Natural killer cell (primary cell): Measurements from ENCODE around the gene PLPPR2. TPM values are rescaled to one million over a fixed set of nuclear protein-coding genes. Genes with fewer than 3 reads are reported as not detected.

Experiments
- ATAC-seq, 3 donors: fragments of 150-1000 bp in 2 of 3; fragments of 200-7000 bp in 1 of 3; cut with Tn5 transposase; 1 replicate in 1 of 3; 2 replicates in 2 of 3; pipeline ENCODE4 v1.10.0; 2021; ENCODE audit warnings: mild to moderate bottlenecking in 2 of 3, moderate library complexity in 2 of 3
- DNase-seq, 2 donors: peaks; one replicate each; pipeline versions ENCODE4 v3.0.0 to v3.0.0-alpha.2; 2013 to 2021; ENCODE audit warnings: mixed read lengths in 1 of 2
- H3K27ac ChIP-seq: one replicate; pipeline ENCODE4 v1.5.1; 2013; ENCODE audit warnings: mild to moderate bottlenecking, low read length
- H3K27me3 ChIP-seq: one replicate; pipeline ENCODE4 v1.6.1; 2013; ENCODE audit warnings: low read length; ENCODE audit not compliant: control insufficient read depth, insufficient read depth
- H3K36me3 ChIP-seq: one replicate; pipeline ENCODE4 v1.6.1; 2013; ENCODE audit warnings: low read length; ENCODE audit not compliant: control insufficient read depth, insufficient read depth
- H3K4me1 ChIP-seq: one replicate; pipeline ENCODE4 v1.6.1; 2013; ENCODE audit warnings: low read length; ENCODE audit not compliant: control insufficient read depth, insufficient read depth
- H3K4me3 ChIP-seq: one replicate; pipeline ENCODE4 v1.5.1; 2013; ENCODE audit warnings: low read length
- H3K9me3 ChIP-seq: one replicate; pipeline ENCODE4 v1.6.1; 2013; ENCODE audit warnings: low read length; ENCODE audit not compliant: control insufficient read depth, insufficient read depth
- H3K27ac Mint-ChIP-seq, 2 donors: one replicate each; pipeline ENCODE4 v1.8.0; 2022; ENCODE audit warnings: mild to moderate bottlenecking in 2 of 2, mixed read lengths in 2 of 2, moderate library complexity in 1 of 2
- H3K27me3 Mint-ChIP-seq, 2 donors: one replicate each; pipeline ENCODE4 v1.8.0; 2022; ENCODE audit warnings: low read depth in 2 of 2, mixed read lengths in 2 of 2
- H3K36me3 Mint-ChIP-seq: one replicate; pipeline ENCODE4 v1.8.0; 2022; ENCODE audit warnings: mixed read lengths
- H3K4me1 Mint-ChIP-seq, 2 donors: one replicate each; pipeline ENCODE4 v1.8.0; 2022; ENCODE audit warnings: mixed read lengths in 2 of 2
- H3K4me3 Mint-ChIP-seq: one replicate; pipeline ENCODE4 v1.8.0; 2022; ENCODE audit warnings: mild to moderate bottlenecking, moderate library complexity, mixed read lengths
- H3K9me3 Mint-ChIP-seq, 2 donors: one replicate each; pipeline ENCODE4 v1.8.0; 2022; ENCODE audit warnings: mixed read lengths in 2 of 2
- WGBS: methylation state at CpG from one replicate; pipeline ENCODE4 v1.1.7; 2013; ENCODE audit warnings: missing lambda C conversion rate; ENCODE audit not compliant: insufficient coverage; 5-methylcytosine and 5-hydroxymethylcytosine counted together
- intact Hi-C: fragments of 100-400 bp; cut with micrococcal nuclease; formaldehyde crosslinking; loops from one replicate; pipeline ENCODE4 v1.14.2; 2022
- total RNA-seq, 4 donors: library from RNA; stranded (reverse); fragments of 120-200 nt in 1 of 4; gene quantifications; one replicate each; pipeline versions ENCODE4 v1.2.3 to v1.2.4, GENCODE V29; 2013 to 2022
- TF ChIP-seq, protein P1 (sequence below): fragments of 200-600 bp; IDR thresholded peaks from one replicate; pipeline ENCODE4 v1.8.0; 2022; ENCODE audit warnings: antibody characterized with exemption

PLPPR2 gene
- total RNA-seq, 3 donors from 2014 or later (not counting 1 experiment from before 2014, with no cell fraction given) = 13.3 to 21.1 (median 16.1) TPM

DNA sequence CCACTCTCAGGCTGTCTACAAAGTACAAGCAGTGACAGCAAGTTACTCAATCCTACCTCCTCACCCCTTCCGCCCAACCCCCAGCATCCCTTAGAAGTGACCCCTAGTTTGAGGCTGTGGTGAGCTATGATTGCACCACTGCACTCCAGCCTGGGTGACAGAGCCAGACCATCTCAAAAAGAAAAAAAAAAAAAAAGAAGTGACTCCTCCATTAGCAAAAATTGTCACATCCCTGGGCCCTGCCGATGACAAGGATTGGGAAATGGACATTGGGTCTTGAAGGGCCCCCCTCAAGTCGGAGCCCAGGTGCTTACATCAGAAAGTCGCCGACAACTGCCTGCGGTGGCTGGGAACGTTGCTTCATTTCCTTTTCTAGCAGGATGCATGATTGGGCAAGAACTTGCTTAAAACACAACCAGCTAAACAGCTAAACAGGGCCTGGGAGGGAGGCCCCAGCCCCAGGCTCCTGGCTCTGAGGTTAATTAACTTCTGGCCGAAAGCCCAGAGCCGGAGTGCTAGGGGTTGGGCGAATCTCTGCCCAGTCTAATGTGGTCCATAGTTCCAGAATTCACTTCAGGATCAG is 31.1 kb upstream of the PLPPR2 start:
- H3K4me3 ChIP-seq = no peak overlapping the region
- no peaks in the 10 kb centered on the region for H3K27me3 ChIP-seq
- Mint-ChIP-seq H3K4me3 (peak overlapping the region; percentile 64), H3K4me1 (peaks cover 25 to 26% of the 10 kb centered on the region in 2 donors), H3K36me3 (no peaks in the 10 kb centered on the region), H3K27ac (peak overlapping the region; percentile 88 to 90), H3K27me3 (no peaks in the 10 kb centered on the region), H3K9me3 (no peaks in the 10 kb centered on the region)
- H3K36me3 ChIP-seq = no peaks in the 10 kb centered on the region
- TF ChIP-seq, protein P1, sequence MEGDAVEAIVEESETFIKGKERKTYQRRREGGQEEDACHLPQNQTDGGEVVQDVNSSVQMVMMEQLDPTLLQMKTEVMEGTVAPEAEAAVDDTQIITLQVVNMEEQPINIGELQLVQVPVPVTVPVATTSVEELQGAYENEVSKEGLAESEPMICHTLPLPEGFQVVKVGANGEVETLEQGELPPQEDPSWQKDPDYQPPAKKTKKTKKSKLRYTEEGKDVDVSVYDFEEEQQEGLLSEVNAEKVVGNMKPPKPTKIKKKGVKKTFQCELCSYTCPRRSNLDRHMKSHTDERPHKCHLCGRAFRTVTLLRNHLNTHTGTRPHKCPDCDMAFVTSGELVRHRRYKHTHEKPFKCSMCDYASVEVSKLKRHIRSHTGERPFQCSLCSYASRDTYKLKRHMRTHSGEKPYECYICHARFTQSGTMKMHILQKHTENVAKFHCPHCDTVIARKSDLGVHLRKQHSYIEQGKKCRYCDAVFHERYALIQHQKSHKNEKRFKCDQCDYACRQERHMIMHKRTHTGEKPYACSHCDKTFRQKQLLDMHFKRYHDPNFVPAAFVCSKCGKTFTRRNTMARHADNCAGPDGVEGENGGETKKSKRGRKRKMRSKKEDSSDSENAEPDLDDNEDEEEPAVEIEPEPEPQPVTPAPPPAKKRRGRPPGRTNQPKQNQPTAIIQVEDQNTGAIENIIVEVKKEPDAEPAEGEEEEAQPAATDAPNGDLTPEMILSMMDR = no peak
- peak; percentile 44 to 60 for DNase-seq
- peak overlapping the region; percentile 82 for H3K27ac ChIP-seq
- peaks cover 21% of the 10 kb centered on the region for H3K4me1 ChIP-seq
- intact Hi-C loops = no loop called here
- peak; percentile 77 to 88 (median 87) for ATAC-seq
- no peaks in the 10 kb centered on the region for H3K9me3 ChIP-seq
- 10% methylated on average over 10 of the region's 10 CpGs for WGBS

DNA sequence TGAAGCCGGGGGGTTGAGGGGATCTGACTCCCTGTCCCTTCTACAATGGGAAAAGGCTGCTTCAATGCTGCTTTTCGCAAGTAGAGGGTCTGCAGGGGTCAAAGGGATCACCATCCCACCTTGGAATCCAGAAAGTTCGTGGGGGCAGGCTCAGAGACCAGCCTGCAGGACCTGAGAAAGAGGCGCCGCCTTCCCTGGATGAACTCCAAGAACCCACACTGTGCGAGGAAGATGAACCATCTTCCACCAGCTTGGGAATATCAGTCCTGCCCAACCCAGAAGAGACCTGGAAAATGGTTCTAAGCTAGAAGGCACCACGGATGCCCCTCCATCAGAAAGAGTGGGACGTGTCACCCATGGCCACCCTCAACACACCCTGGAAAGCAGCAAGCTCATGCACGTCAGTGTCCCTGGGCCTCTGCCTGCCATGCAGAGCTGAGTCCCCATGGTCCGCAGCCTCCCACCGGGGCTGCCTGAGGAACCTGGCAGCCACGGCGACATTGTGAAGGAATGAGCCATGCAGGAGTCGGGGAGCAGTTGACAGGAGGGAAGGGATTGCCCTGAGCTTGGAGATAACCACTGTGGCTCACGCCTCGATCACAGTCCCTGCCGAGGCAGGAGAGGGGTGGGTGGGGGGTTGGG is 30.4 kb upstream of the PLPPR2 start:
- H3K27me3 ChIP-seq = no peaks in the 10 kb centered on the region
- ATAC-seq = no peak
- no peak overlapping the region for H3K4me3 ChIP-seq
- H3K9me3 Mint-ChIP-seq = no peaks in the 10 kb centered on the region
- H3K9me3 ChIP-seq = no peaks in the 10 kb centered on the region
- H3K27ac ChIP-seq = peak overlapping the region; percentile 82
- DNase-seq = no peak
- 81% methylated on average over 17 of the region's 17 CpGs for WGBS
- H3K27me3 Mint-ChIP-seq = no peaks in the 10 kb centered on the region
- H3K36me3 Mint-ChIP-seq = no peaks in the 10 kb centered on the region
- H3K4me1 ChIP-seq = peaks cover 21% of the 10 kb centered on the region
- H3K4me3 Mint-ChIP-seq = no peak overlapping the region
- no peaks in the 10 kb centered on the region for H3K36me3 ChIP-seq
- TF ChIP-seq, protein P1 = no peak
- intact Hi-C loops = no loop called here
- peak overlapping the region; percentile 88 to 90 for H3K27ac Mint-ChIP-seq
- peaks cover 25 to 26% of the 10 kb centered on the region in 2 donors for H3K4me1 Mint-ChIP-seq

DNA sequence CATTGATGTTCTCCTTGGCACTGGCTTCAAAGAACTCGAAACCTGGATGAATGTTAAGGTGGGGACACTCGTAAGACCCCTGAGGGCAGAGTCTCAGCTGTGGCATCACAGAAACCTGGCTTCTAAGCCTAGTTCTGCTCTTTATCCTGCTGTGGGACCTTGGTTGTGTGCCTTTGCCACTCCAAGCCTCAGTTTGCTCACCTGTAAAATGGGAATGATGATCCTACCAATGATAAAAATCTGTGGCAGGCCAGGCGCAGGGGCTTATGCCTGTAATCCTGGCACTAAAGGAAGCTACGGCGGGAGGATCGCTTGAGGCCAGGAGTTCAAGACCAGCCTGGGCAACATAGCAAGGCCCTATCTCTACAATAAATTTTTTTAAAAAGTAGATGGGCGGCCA is 29.7 kb upstream of the PLPPR2 start:
- H3K36me3 ChIP-seq = no peaks in the 10 kb centered on the region
- H3K27ac Mint-ChIP-seq = peak overlapping the region in 1 of 2 donors; percentile 90
- ATAC-seq = no peak
- intact Hi-C loops = no loop called here
- peaks cover 21% of the 10 kb centered on the region for H3K4me1 ChIP-seq
- TF ChIP-seq, protein P1 = no peak
- WGBS = 98% methylated on average over 7 of the region's 7 CpGs
- H3K36me3 Mint-ChIP-seq = no peaks in the 10 kb centered on the region
- H3K4me3 ChIP-seq = no peak overlapping the region
- H3K27me3 ChIP-seq = no peaks in the 10 kb centered on the region
- no peak for DNase-seq
- no peak overlapping the region for H3K4me3 Mint-ChIP-seq
- no peaks in the 10 kb centered on the region for H3K27me3 Mint-ChIP-seq
- no peak overlapping the region for H3K27ac ChIP-seq
- H3K9me3 Mint-ChIP-seq = no peaks in the 10 kb centered on the region
- no peaks in the 10 kb centered on the region for H3K9me3 ChIP-seq
- peaks cover 25 to 26% of the 10 kb centered on the region in 2 donors for H3K4me1 Mint-ChIP-seq
